Suprapubic skin (tissue), 4 donors: ENCODE measurements around the gene BCAS1. TPM values are rescaled to one million over a fixed set of nuclear protein-coding genes. Genes with fewer than 3 reads are reported as not detected.

Experiments
- DNase-seq, 2 donors: peaks; one replicate each; pipeline ENCODE4 v3.0.0-alpha.2; 2019; ENCODE audit warnings: low spot score in 2 of 2
- H3K27ac ChIP-seq: fragments of 200-600 bp; sonication (generic); one replicate; pipeline ENCODE4 v1.5.1; 2019
- H3K27me3 ChIP-seq: fragments of 200-600 bp; sonication (generic); one replicate; pipeline ENCODE4 v1.5.1; 2019
- H3K36me3 ChIP-seq: fragments of 200-600 bp; sonication (generic); one replicate; pipeline ENCODE4 v1.5.1; 2019
- H3K4me1 ChIP-seq: fragments of 200-600 bp; sonication (generic); one replicate; pipeline ENCODE4 v1.5.1; 2019
- H3K4me3 ChIP-seq: fragments of 200-600 bp; sonication (generic); one replicate; pipeline ENCODE4 v1.5.1; 2019; ENCODE audit warnings: mild to moderate bottlenecking
- H3K9me3 ChIP-seq: fragments of 200-600 bp; sonication (generic); one replicate; pipeline ENCODE4 v1.5.1; 2019
- EP300 ChIP-seq: sonication (generic); formaldehyde crosslinking; IDR thresholded peaks from one replicate; pipeline ENCODE4 v1.6.1; 2017; ENCODE audit warnings: antibody characterized with exemption
- POLR2A ChIP-seq, 2 donors: fragments of 450-650 bp; IDR thresholded peaks; one replicate each; pipeline ENCODE4 v1.6.1; 2017; ENCODE audit warnings: antibody characterized with exemption in 2 of 2, mild to moderate bottlenecking in 2 of 2, moderate library complexity in 2 of 2
- POLR2AphosphoS5 ChIP-seq, 3 donors: sonication (generic); formaldehyde crosslinking; IDR thresholded peaks; one replicate each; pipeline ENCODE4 v1.6.1; 2017; ENCODE audit warnings: antibody characterized with exemption in 3 of 3
- WGBS: methylation state at CpG from one replicate; pipeline ENCODE4 v1.1.5; 2018; 5-methylcytosine and 5-hydroxymethylcytosine counted together
- total RNA-seq, 4 donors: library from RNA; depleted of rRNA; stranded (reverse); fragments of >200 nt; gene quantifications; one replicate each; pipeline ENCODE4 v1.1.0, GENCODE V29; 2016
- TF ChIP-seq, protein P1 (sequence below), 2 donors: fragments of 200-600 bp in 1 of 2; fragments of 450-650 bp in 1 of 2; sonication (generic) in 1 of 2; IDR thresholded peaks; one replicate each; pipeline ENCODE4 v1.5.1; 2016 to 2019; ENCODE audit warnings: antibody characterized with exemption in 2 of 2, mild to moderate bottlenecking in 1 of 2, moderate library complexity in 1 of 2

Gene BCAS1
- total RNA-seq, 4 donors from 2014 or later, result 1.7 to 3.4 (median 2.1) TPM

DNA sequence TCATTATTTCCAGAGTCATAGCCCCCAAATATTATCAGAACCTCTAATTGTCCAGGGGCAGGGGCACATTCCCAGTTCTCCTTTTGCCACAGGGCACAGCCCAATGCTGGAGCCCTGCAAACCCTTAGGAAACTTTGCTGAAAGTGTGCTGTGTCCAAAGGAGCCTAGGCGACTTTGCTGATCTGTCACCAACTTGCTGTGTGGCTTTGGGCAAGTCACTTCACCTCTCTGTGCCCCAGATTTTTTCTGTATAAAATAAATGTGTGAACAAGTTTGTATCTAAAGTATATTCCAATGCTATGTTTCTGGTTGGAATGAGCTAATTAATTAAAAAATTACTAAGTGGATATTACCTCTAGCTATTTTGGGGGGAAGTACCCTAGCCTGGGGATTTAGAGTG lies 25.4 kb upstream of the BCAS1 start:
- no peaks in the 10 kb centered on the region for H3K27me3 ChIP-seq
- DNase-seq, result no peak
- TF ChIP-seq, protein P1, sequence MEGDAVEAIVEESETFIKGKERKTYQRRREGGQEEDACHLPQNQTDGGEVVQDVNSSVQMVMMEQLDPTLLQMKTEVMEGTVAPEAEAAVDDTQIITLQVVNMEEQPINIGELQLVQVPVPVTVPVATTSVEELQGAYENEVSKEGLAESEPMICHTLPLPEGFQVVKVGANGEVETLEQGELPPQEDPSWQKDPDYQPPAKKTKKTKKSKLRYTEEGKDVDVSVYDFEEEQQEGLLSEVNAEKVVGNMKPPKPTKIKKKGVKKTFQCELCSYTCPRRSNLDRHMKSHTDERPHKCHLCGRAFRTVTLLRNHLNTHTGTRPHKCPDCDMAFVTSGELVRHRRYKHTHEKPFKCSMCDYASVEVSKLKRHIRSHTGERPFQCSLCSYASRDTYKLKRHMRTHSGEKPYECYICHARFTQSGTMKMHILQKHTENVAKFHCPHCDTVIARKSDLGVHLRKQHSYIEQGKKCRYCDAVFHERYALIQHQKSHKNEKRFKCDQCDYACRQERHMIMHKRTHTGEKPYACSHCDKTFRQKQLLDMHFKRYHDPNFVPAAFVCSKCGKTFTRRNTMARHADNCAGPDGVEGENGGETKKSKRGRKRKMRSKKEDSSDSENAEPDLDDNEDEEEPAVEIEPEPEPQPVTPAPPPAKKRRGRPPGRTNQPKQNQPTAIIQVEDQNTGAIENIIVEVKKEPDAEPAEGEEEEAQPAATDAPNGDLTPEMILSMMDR (IDR thresholded peaks at IDR 0.05), result no peak
- H3K27ac ChIP-seq, result no peak overlapping the region
- H3K4me3 ChIP-seq, result no peak overlapping the region
- no peaks in the 10 kb centered on the region for H3K4me1 ChIP-seq
- H3K9me3 ChIP-seq, result no peaks in the 10 kb centered on the region
- H3K36me3 ChIP-seq, result no peaks in the 10 kb centered on the region
- 80% methylated on average over 1 of the region's 1 CpG for WGBS

DNA sequence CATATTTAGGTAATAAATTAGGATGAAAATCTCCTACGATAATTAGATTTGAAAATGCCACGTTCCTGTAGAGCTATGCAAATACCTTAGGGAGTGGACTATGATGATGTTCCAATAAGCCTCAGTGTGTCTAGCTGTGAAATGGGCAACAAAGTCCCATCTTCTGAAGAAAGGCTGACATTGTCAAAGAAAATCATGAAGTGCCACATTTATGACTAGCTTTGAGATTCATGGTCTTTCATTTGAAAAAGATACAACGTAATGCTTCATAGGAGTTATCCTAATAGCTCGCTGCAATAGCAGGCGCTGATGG lies 23.8 kb upstream of the BCAS1 start:
- no peak overlapping the region for H3K4me3 ChIP-seq
- DNase-seq, result no peak
- H3K4me1 ChIP-seq, result no peaks in the 10 kb centered on the region
- H3K27ac ChIP-seq, result peak overlapping the region; percentile 0
- no peaks in the 10 kb centered on the region for H3K27me3 ChIP-seq
- WGBS, result 83% methylated on average over 5 of the region's 5 CpGs
- H3K36me3 ChIP-seq, result no peaks in the 10 kb centered on the region
- no peaks in the 10 kb centered on the region for H3K9me3 ChIP-seq
- TF ChIP-seq, protein P1 (IDR thresholded peaks at IDR 0.05), result no peak
- no peak for TF ChIP-seq POLR2A (IDR thresholded peaks at IDR 0.05)
- TF ChIP-seq EP300, result no peak
- no peak for TF ChIP-seq POLR2AphosphoS5 (IDR thresholded peaks at IDR 0.05)

- Histone ChIP-seq H3K4me1 (no peaks in the 10 kb centered on the region), H3K27me3 (no peaks in the 10 kb centered on the region), H3K36me3 (no peaks in the 10 kb centered on the region), H3K9me3 (no peaks in the 10 kb centered on the region), H3K4me3 (no peak overlapping the region), H3K27ac (peak overlapping the region; percentile 0)
- WGBS, result 50% methylated on average over 9 of the region's 9 CpGs
- no peak for DNase-seq
- TF ChIP-seq, protein P1 (IDR thresholded peaks at IDR 0.05), result no peak
- TF ChIP-seq POLR2AphosphoS5 (IDR thresholded peaks at IDR 0.05) (no peak), EP300 (no peak), POLR2A (IDR thresholded peaks at IDR 0.05) (no peak)
Measured at GRCh38 chr20:54093423-54094267, 23.3 kb upstream of the BCAS1 start.

- no peaks in the 10 kb centered on the region for H3K4me1 ChIP-seq
- no peaks in the 10 kb centered on the region for H3K27me3 ChIP-seq
- H3K27ac ChIP-seq, result no peak overlapping the region
- H3K9me3 ChIP-seq, result no peaks in the 10 kb centered on the region
- DNase-seq, result no peak
- no peaks in the 10 kb centered on the region for H3K36me3 ChIP-seq
- no peak overlapping the region for H3K4me3 ChIP-seq
- TF ChIP-seq POLR2AphosphoS5 (IDR thresholded peaks at IDR 0.05), result no peak
- TF ChIP-seq EP300, result no peak
- no peak for TF ChIP-seq POLR2A (IDR thresholded peaks at IDR 0.05)
- TF ChIP-seq, protein P1 (IDR thresholded peaks at IDR 0.05), result no peak
- 88% methylated on average over 2 of the region's 2 CpGs for WGBS
Measured at GRCh38 chr20:54092021-54092420, 21.6 kb upstream of the BCAS1 start.

GRCh38 chr20:54091120-54091480 lies 20.7 kb upstream of the BCAS1 start:
- TF ChIP-seq POLR2AphosphoS5 (IDR thresholded peaks at IDR 0.05), result no peak
- no peak for TF ChIP-seq POLR2A (IDR thresholded peaks at IDR 0.05)
- no peak for TF ChIP-seq EP300
- TF ChIP-seq, protein P1 (IDR thresholded peaks at IDR 0.05), result no peak
- H3K27me3 ChIP-seq, result no peaks in the 10 kb centered on the region
- no peaks in the 10 kb centered on the region for H3K4me1 ChIP-seq
- WGBS, result 87% methylated on average over 6 of the region's 6 CpGs
- H3K27ac ChIP-seq, result no peak overlapping the region
- no peaks in the 10 kb centered on the region for H3K9me3 ChIP-seq
- DNase-seq, result no peak
- no peak overlapping the region for H3K4me3 ChIP-seq
- no peaks in the 10 kb centered on the region for H3K36me3 ChIP-seq
